HG03571 (cell line): ENCODE measurements around the gene IFI6.
"Not testable (repeated sequence)": the region's sequence is repeated elsewhere in the genome, so short reads cannot be mapped to it uniquely, and the experiment has no call there.

ENCODE experiments used
- ATAC-seq: cut with Tn5 transposase; IDR thresholded peaks from one replicate; pipeline ENCODE4 v1.9.1; 2021; ENCODE audit not compliant: unreplicated experiment

Gene IFI6, protein sequence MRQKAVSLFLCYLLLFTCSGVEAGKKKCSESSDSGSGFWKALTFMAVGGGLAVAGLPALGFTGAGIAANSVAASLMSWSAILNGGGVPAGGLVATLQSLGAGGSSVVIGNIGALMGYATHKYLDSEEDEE

DNA sequence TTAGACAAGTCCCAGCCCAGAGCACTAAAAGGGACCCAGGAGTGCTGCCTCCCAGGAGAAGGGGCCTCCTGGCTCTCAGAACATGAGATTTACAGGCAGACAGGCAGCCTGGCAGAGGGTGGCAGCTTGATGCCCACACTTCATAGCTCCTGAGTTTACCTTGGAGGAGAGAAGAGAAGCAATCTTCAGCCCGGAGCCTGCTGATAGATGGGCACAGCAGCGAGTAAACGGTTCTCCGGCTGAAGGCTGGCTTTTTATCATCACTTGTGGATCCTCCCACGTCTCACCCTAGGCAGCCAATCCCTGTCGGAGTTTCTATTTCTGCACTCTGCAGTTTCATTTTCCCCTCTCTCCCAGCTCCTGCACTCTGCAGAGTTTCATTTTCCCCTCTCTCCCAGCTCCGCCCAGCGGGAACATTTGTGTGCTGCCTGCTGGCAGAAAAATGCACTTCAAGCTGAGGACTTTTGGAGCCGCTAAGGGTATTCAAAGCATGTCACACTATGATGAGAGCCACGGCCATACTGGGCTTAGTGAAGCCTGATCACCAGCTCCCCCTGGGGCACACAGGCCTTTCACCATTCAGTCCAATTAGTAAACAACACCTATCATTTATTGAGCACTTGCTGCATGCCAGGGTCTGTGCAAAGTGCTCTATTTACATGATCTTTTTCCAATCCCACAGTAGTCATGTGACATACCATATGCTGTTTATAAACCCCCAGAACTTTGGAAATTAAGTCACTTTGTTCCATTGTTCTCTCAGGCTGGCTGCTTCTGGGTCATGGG is at the start of gene IFI6:
TSS of gene IFI6 (minus strand) at position 229 of the 786 bp plus-strand sequence. CDS start 2,878 bp downstream, outside the sequence.
- ATAC-seq, result peak; percentile 69

DNA sequence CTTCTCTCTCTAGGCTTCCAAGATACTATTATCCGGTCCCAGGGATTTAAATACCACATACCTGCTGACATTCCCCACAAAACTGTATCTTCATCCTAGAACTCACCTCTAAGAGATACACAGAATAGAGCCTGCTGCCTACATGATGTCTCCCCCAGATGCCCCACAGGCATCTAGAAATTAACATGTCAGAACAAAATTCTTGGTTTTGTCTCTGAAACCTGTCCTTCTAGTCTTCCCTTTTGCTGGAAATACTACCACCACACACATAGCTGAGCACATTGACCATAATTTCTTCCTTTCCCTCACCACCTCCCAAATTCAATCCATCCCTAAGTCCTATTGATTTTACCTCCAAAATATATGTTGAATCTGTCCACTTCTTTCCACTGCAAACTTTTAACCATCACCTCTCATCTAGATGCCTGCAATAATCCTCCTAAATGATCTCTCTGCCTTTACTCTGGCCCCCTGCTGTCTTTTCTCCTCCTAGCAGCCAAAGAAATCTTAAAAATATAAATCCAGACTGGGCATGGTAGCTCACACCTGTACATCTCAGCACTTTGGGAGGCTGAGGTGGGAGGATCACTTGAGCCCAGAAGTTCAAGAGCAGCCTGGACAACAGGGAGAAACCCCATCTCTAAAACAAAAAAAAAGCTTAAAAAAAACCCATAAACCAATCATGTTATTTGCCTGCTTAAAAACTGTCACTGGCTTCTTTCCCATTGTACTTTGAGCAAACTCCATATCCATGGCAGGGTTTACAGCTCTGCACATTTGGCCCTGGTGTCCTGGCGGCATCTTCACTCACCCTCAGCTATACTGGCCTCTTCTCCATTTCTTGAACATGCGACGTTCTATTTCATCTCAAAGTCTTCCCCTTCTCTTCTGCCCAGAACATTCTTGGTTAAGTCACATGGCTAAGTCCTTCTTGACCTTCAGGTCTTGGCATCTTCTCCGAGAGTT is 47.6 kb upstream of the IFI6 start:
- ATAC-seq, result no peak

- no peak for ATAC-seq
These were observed 44.4 kb upstream of the IFI6 start for GRCh38 chr1:27716262-27716895.

GRCh38 chr1:27713869-27714513 is 42.0 kb upstream of the IFI6 start:
- no peak for ATAC-seq

DNA sequence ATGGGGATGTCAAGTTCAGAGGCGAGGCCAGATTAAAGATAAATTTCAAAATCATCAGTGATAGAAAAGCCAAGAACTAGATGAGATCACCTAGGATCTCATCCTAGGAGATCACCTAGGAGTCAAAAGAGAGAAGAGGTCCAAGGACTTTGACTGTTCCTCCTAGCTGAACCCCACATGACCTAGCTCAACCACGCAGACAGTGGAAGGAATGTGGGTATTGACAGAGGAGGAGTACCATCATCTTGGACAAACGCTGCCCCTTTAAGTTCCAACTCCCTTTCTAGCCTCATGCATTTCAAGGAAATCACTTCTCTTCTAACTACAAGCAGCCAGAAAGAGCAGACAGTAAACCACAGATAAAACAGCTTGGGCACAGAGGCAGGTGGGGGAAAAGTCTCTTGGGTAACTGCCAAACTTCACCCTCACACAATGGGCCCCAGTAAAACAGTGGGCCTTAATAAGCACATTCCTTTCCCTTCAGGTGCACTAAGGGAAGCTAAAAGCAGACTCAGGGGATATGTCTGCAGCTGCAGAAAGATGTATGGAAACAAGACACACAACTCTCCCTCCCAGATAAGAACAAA is 41.2 kb upstream of the IFI6 start:
- no peak for ATAC-seq

GRCh38 chr1:27710574-27710973 is 38.6 kb upstream of the IFI6 start:
- no peak for ATAC-seq

DNA sequence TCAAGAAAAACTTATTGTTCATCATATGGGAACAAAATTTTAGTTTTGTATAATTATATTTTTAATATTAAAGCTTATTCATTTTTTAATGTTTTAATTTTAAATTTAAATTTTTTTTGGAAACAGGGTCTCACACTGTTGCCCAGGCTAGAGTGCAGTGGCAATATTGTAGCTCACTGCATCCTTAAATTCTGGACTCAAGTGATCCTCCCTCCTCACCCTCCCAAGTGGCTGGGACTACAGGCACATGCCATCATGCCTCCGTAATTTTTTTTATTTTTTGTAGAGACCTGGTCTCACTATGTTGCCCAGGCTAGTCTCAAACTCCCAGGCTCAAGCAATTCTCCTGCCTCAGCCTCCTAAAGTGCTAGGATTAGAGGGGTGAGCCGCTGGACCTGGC is 33.6 kb upstream of the IFI6 start:
- no peak for ATAC-seq

- ATAC-seq, result no peak
These were observed 33.0 kb upstream of the IFI6 start for GRCh38 chr1:27704958-27705357.

DNA sequence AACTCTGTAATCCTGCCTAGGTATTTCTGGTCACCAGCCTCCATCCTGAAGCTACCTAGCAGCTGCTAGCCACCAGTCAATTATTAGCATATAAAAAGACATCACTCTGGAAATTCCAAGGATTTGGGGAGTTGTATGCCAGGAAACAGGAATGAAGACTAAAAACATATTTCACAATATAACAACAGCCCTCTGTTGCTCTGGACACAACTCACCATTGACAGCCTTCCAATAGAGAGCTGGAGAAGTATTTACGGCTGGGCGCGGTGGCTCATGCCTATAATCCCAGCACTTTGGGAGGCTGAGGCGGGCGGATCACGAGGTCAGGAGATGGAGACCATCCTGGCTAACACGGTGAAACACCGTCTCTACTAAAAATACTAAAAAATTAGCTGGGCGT is 24.8 kb upstream of the IFI6 start:
- ATAC-seq, result not testable (repeated sequence)

DNA sequence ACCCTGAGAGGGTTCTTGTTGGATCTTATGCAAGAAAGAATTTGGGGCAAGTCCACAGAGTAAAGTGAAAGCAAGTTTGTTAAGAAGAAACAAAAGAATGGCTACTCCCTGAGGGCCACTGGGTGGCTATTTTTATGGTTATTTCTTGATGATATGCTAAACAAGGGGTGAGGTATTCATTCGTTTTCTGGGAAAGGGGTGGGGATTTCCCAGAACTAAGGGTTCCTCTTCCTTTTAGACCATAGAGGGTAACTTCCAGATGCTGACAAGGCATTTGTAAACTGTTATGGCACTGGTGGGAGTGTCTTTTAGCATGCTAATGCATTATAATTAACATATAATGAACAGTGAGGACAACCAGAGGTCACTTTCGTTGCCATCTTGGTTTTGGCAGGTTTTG is 18.2 kb upstream of the IFI6 start:
- ATAC-seq, result no peak

DNA sequence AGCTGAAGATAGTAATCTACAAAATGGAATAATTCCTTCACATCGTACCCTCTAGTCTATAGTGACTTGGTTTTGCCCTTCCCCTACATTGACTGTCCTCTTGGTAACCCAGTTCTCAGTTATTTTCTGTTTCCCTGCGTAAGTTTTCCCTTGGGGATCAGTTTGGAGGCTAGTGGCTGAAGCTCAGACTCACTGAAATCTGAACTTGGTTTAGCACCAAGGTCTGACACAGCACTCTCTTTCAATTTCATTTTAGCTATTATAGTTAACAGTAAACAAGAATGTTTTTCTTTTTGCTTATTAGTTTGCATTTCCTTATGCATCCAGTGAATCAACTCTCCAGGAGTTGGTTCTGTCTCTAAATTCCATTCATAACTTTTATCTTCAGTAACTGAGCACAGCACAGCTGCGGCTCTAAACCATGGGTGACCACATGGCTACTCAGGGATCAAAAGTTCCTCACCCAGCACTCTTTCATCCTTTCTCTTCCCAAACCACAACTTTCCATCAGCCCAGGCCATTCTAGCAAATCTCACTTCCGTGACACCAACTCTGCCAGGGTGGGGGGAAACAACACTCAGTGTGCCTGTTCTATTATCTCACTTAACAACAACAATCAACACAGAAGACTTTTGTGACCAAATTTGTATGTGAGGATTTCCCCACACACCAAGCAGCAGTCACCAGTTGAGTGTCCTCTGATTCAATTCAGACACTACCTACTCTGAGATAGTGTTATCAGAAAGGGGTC is 17.6 kb upstream of the IFI6 start:
- ATAC-seq, result no peak

DNA sequence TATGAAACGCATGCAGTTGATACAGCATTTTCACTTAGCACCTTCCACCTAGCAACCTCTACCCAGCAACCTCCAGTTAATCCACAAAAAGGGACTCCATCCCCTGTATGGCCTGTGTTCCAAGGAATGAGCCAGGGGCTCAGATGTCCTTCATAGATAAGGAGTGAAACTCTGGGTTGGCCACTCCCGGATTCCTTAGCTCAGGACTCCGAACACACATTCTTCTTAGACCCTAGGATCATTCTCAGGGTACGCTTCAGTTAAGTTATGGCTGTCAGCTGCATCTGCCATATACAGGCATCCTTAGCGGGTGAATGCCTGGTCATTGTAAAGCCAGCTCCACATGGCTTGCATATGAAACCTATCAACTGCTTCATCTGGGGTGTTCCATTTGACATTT is 15.9 kb upstream of the IFI6 start:
- ATAC-seq, result no peak

- no peak for ATAC-seq
These were observed 14.4 kb upstream of the IFI6 start for GRCh38 chr1:27686223-27686990.

DNA sequence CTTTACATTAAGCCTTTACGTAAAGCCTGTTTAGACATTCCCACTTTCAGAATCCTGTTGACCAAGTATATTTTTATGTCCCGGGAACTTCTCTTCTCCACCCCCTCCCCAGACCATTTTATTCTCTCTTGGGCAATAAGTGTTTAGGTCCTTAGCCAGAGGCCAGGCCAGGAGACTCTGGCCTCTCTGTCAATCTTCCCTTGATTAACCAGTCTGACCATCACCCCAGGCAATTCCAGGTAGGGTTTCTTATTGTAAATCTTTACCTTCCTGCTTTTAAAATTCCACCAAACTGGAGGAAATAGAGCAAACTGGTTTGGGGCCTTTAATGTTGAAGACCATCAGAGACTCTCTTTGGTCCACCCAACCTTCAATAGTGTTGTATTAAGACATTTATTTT is 12.2 kb upstream of the IFI6 start:
- no peak for ATAC-seq

GRCh38 chr1:27682351-27682944 is 10.5 kb upstream of the IFI6 start:
- ATAC-seq, result no peak

GRCh38 chr1:27681580-27681979 is 9.6 kb upstream of the IFI6 start:
- not testable (repeated sequence) for ATAC-seq

- not testable (repeated sequence) for ATAC-seq
These were observed 8.3 kb upstream of the IFI6 start for GRCh38 chr1:27680225-27680791.

- no peak for ATAC-seq
These were observed 6.8 kb upstream of the IFI6 start for GRCh38 chr1:27678747-27679146.
